ENCODE measurements around the gene NR2F1-AS1. TPM values are rescaled to one million over a fixed set of nuclear protein-coding genes. Genes with fewer than 3 reads are reported as not detected.

The NR2F1-AS1 gene
- total and polyA plus RNA-seq, 2 donors (not counting 3 experiments of a cell fraction or from before 2014, with no cell fraction given) = 4.2 to 13.8 TPM

GRCh38 chr5:93519740-93520139 is 61.3 kb downstream of the NR2F1-AS1 start:
- no peaks in the 10 kb centered on the region for H3K27me3 ChIP-seq (ENCODE audit: control insufficient read depth in 2 of 2, insufficient read depth in 2 of 2, low read length in 2 of 2)
- dilution Hi-C loops (cut with MboI; ENCODE audit: extremely low pct_ligation_motif_present, low sequenced_read_pairs) = no loop called here
- no peak overlapping the region for H3K4me3 ChIP-seq (replicated peaks in 1 of 3; ENCODE audit: insufficient read depth in 1 of 3, low read depth in 1 of 3, low read length in 3 of 3)
- H3K9me1 ChIP-seq (replicated peaks; ENCODE audit: control insufficient read depth, extremely low read depth, insufficient read depth, low read length) = no peaks in the 10 kb centered on the region
- H3K27ac ChIP-seq (ENCODE audit: insufficient read depth, low read depth, low read length) = no peak overlapping the region
- H4K20me1 ChIP-seq (replicated peaks; ENCODE audit: control insufficient read depth, extremely low read depth, insufficient read depth, low read length) = no peaks in the 10 kb centered on the region
- CTCF ChIA-PET = no interaction called here
- intact Hi-C loops (cut with micrococcal nuclease) = no loop called here
- no peak overlapping the region for H3K9ac ChIP-seq (replicated peaks; ENCODE audit: extremely low read depth, insufficient read depth, low read length)
- peaks cover 11% of the 10 kb centered on the region for H3K4me1 ChIP-seq (ENCODE audit: control insufficient read depth, extremely low read depth, insufficient read depth, low read length)
- BruUV-seq (replicated peaks) = no TSS peak
- peak; percentile 56 for TF ChIP-seq FOS (IDR thresholded peaks at IDR 0.05; ENCODE audit: borderline replicate concordance, insufficient read depth, low read length)
- TF ChIP-seq CTCF (IDR thresholded peaks at IDR 0.05; ENCODE audit: extremely low read depth in 1 of 2, insufficient read depth in 1 of 2, low read depth in 1 of 2, low read length in 2 of 2) = no peak
- no peak for TF ChIP-seq JUN (IDR thresholded peaks at IDR 0.05; ENCODE audit: borderline replicate concordance, insufficient read depth, insufficient read length, low read depth)
- TF ChIP-seq EZH2 (IDR thresholded peaks at IDR 0.05; ENCODE audit: borderline replicate concordance, low read depth, low read length, severe bottlenecking) = no peak
- FAIRE-seq (no peak), DNase-seq (ENCODE audit: low read depth, low spot score) (peak; percentile 32)
- peak overlapping the region; percentile 17 for H3K4me2 ChIP-seq (ENCODE audit: insufficient read depth, low read length)
- H3K79me2 ChIP-seq (ENCODE audit: control insufficient read depth, insufficient read depth, low read length) = no peaks in the 10 kb centered on the region
- H3K36me3 ChIP-seq (ENCODE audit: control insufficient read depth in 2 of 2, extremely low read depth in 1 of 2, insufficient read depth in 2 of 2, low read length in 2 of 2) = no peaks in the 10 kb centered on the region
- no peak overlapping the region for H2AFZ ChIP-seq (ENCODE audit: low read depth, low read length)
- H3K9me3 ChIP-seq (replicated peaks; ENCODE audit: control insufficient read depth, insufficient read depth, low read length) = no peaks in the 10 kb centered on the region
- POLR2A ChIA-PET = no interaction called here

GRCh38 chr5:93517828-93518227 is 63.2 kb downstream of the NR2F1-AS1 start:
- no peaks in the 10 kb centered on the region for H3K9me1 ChIP-seq (replicated peaks; ENCODE audit: control insufficient read depth, extremely low read depth, insufficient read depth, low read length)
- no peaks in the 10 kb centered on the region for H3K79me2 ChIP-seq (ENCODE audit: control insufficient read depth, insufficient read depth, low read length)
- peaks cover 2% of the 10 kb centered on the region for H3K9me3 ChIP-seq (replicated peaks; ENCODE audit: control insufficient read depth, insufficient read depth, low read length)
- no peak overlapping the region for H2AFZ ChIP-seq (ENCODE audit: low read depth, low read length)
- intact Hi-C loops (cut with micrococcal nuclease) (no loop called here), dilution Hi-C loops (cut with MboI; ENCODE audit: extremely low pct_ligation_motif_present, low sequenced_read_pairs) (no loop called here)
- H3K4me2 ChIP-seq (ENCODE audit: insufficient read depth, low read length) = no peak overlapping the region
- ChIA-PET POLR2A (no interaction called here), CTCF (no interaction called here)
- H3K27me3 ChIP-seq (ENCODE audit: control insufficient read depth in 2 of 2, insufficient read depth in 2 of 2, low read length in 2 of 2) = no peaks in the 10 kb centered on the region
- FAIRE-seq (no peak), DNase-seq (ENCODE audit: low read depth, low spot score) (no peak)
- H3K9ac ChIP-seq (replicated peaks; ENCODE audit: extremely low read depth, insufficient read depth, low read length) = no peak overlapping the region
- H3K27ac ChIP-seq (ENCODE audit: insufficient read depth, low read depth, low read length) = no peak overlapping the region
- H3K4me3 ChIP-seq (replicated peaks in 1 of 3; ENCODE audit: insufficient read depth in 1 of 3, low read depth in 1 of 3, low read length in 3 of 3) = no peak overlapping the region
- no peaks in the 10 kb centered on the region for H3K36me3 ChIP-seq (ENCODE audit: control insufficient read depth in 2 of 2, extremely low read depth in 1 of 2, insufficient read depth in 2 of 2, low read length in 2 of 2)
- no peaks in the 10 kb centered on the region for H4K20me1 ChIP-seq (replicated peaks; ENCODE audit: control insufficient read depth, extremely low read depth, insufficient read depth, low read length)
- H3K4me1 ChIP-seq (ENCODE audit: control insufficient read depth, extremely low read depth, insufficient read depth, low read length) = peaks cover 14% of the 10 kb centered on the region
- BruUV-seq (replicated peaks) = no TSS peak
- TF ChIP-seq CTCF (IDR thresholded peaks at IDR 0.05; ENCODE audit: extremely low read depth in 1 of 2, insufficient read depth in 1 of 2, low read depth in 1 of 2, low read length in 2 of 2) (no peak), MAX (IDR thresholded peaks at IDR 0.05; ENCODE audit: insufficient read depth, insufficient read length) (no peak)
